Transverse colon (tissue), 4 donors: ENCODE results near the gene TEX261. TPM values are rescaled to one million over a fixed set of nuclear protein-coding genes. Genes with fewer than 3 reads are reported as not detected.

Experiments
- DNase-seq: peaks from one replicate; pipeline ENCODE4 v3.0.0-alpha.2; 2019
- H3K27ac ChIP-seq, 4 donors: fragments of 200-600 bp; sonication (generic); 2 replicates each; pipeline ENCODE4 v1.5.1; 2016 to 2018; ENCODE audit warnings: inconsistent platforms in 4 of 4
- H3K27me3 ChIP-seq: fragments of 200-600 bp; sonication (generic); 2 replicates; pipeline ENCODE4 v1.5.1; 2017; ENCODE audit warnings: inconsistent platforms
- H3K36me3 ChIP-seq, 4 donors: fragments of 200-600 bp; sonication (generic); 2 replicates each; pipeline ENCODE4 v1.5.1; 2017 to 2019; ENCODE audit warnings: inconsistent platforms in 4 of 4
- H3K4me1 ChIP-seq, 4 donors: fragments of 200-600 bp; sonication (generic); 2 replicates each; pipeline ENCODE4 v1.5.1; 2017 to 2020; ENCODE audit warnings: inconsistent platforms in 4 of 4
- H3K4me3 ChIP-seq, 4 donors: fragments of 200-600 bp; sonication (generic); 1 replicate in 1 of 4; 2 replicates in 3 of 4; pipeline versions ENCODE4 v1.5.1 to v1.6.1; 2017 to 2019; ENCODE audit warnings: inconsistent platforms in 4 of 4
- H3K9me3 ChIP-seq, 2 donors: fragments of 200-600 bp; sonication (generic); 2 replicates each; pipeline ENCODE4 v1.5.1; 2017 to 2019; ENCODE audit warnings: inconsistent platforms in 2 of 2
- CTCF ChIP-seq, 5 experiments: fragments of 200-600 bp in 3 of 5; fragments of 450-650 bp in 2 of 5; sonication (generic) in 3 of 5; IDR thresholded peaks; 1 replicate in 2 of 5; 2 replicates in 3 of 5; pipeline ENCODE4 v1.5.1; 2016 to 2017; ENCODE audit warnings: antibody characterized with exemption in 5 of 5, inconsistent platforms in 3 of 5, mild to moderate bottlenecking in 2 of 5, moderate library complexity in 1 of 5
- EP300 ChIP-seq: sonication (generic); formaldehyde crosslinking; IDR thresholded peaks from one replicate; pipeline ENCODE4 v1.6.1; 2017; ENCODE audit warnings: antibody characterized with exemption, low read depth
- POLR2A ChIP-seq: fragments of 450-650 bp; IDR thresholded peaks from one replicate; pipeline ENCODE4 v1.6.1; 2016; ENCODE audit warnings: antibody characterized with exemption, mild to moderate bottlenecking, moderate library complexity
- POLR2AphosphoS5 ChIP-seq, 3 donors: sonication (generic); formaldehyde crosslinking; IDR thresholded peaks; one replicate each; pipeline ENCODE4 v1.6.1; 2016; ENCODE audit warnings: antibody characterized with exemption in 3 of 3
- WGBS, 2 donors: methylation state at CpG; one replicate each; pipeline ENCODE4 v1.1.5; 2018; ENCODE audit warnings: low coverage in 1 of 2; 5-methylcytosine and 5-hydroxymethylcytosine counted together
- in situ Hi-C, 4 donors: fragments of 200-750 bp; cut with MboI; loops; one replicate each; pipeline versions ENCODE4 v1.15.0 to v1.15.1; 2017; ENCODE audit warnings: low sequenced_read_pairs in 3 of 4, low pct_ligation_motif_present in 1 of 4, low pct_unique_long_range_greater_than_20kb in 1 of 4
- intact Hi-C: fragments of 100-400 bp; cut with DNase I; formaldehyde crosslinking; loops from one replicate; pipeline ENCODE4 v1.15.1; 2023; ENCODE audit warnings: low total_unique reads
- total RNA-seq, 4 donors: library from RNA; depleted of rRNA; stranded (reverse); fragments of >200 nt; gene quantifications; one replicate each; pipeline ENCODE4 v1.1.0, GENCODE V29; 2016

TEX261 gene
- total RNA-seq, 4 donors from 2014 or later: 14.6 to 34.5 (median 30.5) TPM

- H3K36me3 ChIP-seq: peaks cover 0 to 22% (median 10%) of the 10 kb centered on the region in 4 donors
- intact Hi-C loops: no loop called here
- H3K9me3 ChIP-seq: no peaks in the 10 kb centered on the region
- no peak overlapping the region for H3K4me3 ChIP-seq
- no peak overlapping the region for H3K27ac ChIP-seq
- DNase-seq: no peak
- no peak for TF ChIP-seq CTCF (IDR thresholded peaks at IDR 0.05)
- TF ChIP-seq POLR2AphosphoS5 (IDR thresholded peaks at IDR 0.05): no peak
- no peak for TF ChIP-seq POLR2A
- no peak for TF ChIP-seq EP300
- in situ Hi-C loops: no loop called here
- peaks cover 0 to 7% (median under 1%) of the 10 kb centered on the region in 4 donors for H3K4me1 ChIP-seq
- H3K27me3 ChIP-seq: no peaks in the 10 kb centered on the region
- 85% methylated on average over 1 of the region's 1 CpG; no CpG with 5 or more reads in 1 of the 2 donors for WGBS, 2 donors
Observed at GRCh38 chr2:70987386-70987785, 7.3 kb downstream of the TEX261 start.

GRCh38 chr2:70986499-70987189 is 8.0 kb downstream of the TEX261 start:
- Histone ChIP-seq H3K9me3 (no peaks in the 10 kb centered on the region), H3K27ac (no peak overlapping the region), H3K4me3 (no peak overlapping the region), H3K4me1 (peaks cover 0 to 7% (median 0%) of the 10 kb centered on the region in 4 donors), H3K36me3 (peaks cover 0 to 22% (median 10%) of the 10 kb centered on the region in 4 donors), H3K27me3 (no peaks in the 10 kb centered on the region)
- TF ChIP-seq CTCF (IDR thresholded peaks at IDR 0.05) (no peak), POLR2A (no peak), POLR2AphosphoS5 (IDR thresholded peaks at IDR 0.05) (no peak), EP300 (no peak)
- in situ Hi-C loops: no loop called here
- WGBS, 2 donors: 82 to 100% methylated on average over 2 to 4 of the region's 4 CpGs
- intact Hi-C loops: no loop called here
- no peak for DNase-seq

- no peak for TF ChIP-seq EP300
- TF ChIP-seq POLR2AphosphoS5 (IDR thresholded peaks at IDR 0.05): no peak
- no peak for TF ChIP-seq CTCF (IDR thresholded peaks at IDR 0.05)
- TF ChIP-seq POLR2A: no peak
- peaks cover 0 to 22% (median 10%) of the 10 kb centered on the region in 4 donors for H3K36me3 ChIP-seq
- intact Hi-C loops (no loop called here), in situ Hi-C loops (no loop called here)
- no peak overlapping the region for H3K27ac ChIP-seq
- H3K27me3 ChIP-seq: no peaks in the 10 kb centered on the region
- H3K9me3 ChIP-seq: no peaks in the 10 kb centered on the region
- 88 to 95% methylated on average over 1 of the region's 1 CpG for WGBS, 2 donors
- H3K4me1 ChIP-seq: peaks cover 0 to 7% (median 0%) of the 10 kb centered on the region in 4 donors
- no peak overlapping the region for H3K4me3 ChIP-seq
- DNase-seq: no peak
Observed at GRCh38 chr2:70985956-70986355, 8.7 kb downstream of the TEX261 start.

- Histone ChIP-seq H3K27ac (no peak overlapping the region), H3K9me3 (no peaks in the 10 kb centered on the region), H3K27me3 (no peaks in the 10 kb centered on the region), H3K36me3 (peaks cover 0 to 22% (median 10%) of the 10 kb centered on the region in 4 donors), H3K4me3 (no peak overlapping the region), H3K4me1 (peaks cover 0 to 7% (median 0%) of the 10 kb centered on the region in 4 donors)
- TF ChIP-seq POLR2AphosphoS5 (IDR thresholded peaks at IDR 0.05): no peak
- no peak for TF ChIP-seq POLR2A
- no peak for TF ChIP-seq CTCF (IDR thresholded peaks at IDR 0.05)
- TF ChIP-seq EP300: no peak
- DNase-seq: no peak
- in situ Hi-C loops: no loop called here
- WGBS, 2 donors: 75% methylated on average over 5 of the region's 5 CpGs; no CpG with 5 or more reads in 1 of the 2 donors
- intact Hi-C loops: no loop called here
Observed at GRCh38 chr2:70985283-70985688, 9.4 kb downstream of the TEX261 start.
